Measurements from ENCODE around the gene POMP.

DNA sequence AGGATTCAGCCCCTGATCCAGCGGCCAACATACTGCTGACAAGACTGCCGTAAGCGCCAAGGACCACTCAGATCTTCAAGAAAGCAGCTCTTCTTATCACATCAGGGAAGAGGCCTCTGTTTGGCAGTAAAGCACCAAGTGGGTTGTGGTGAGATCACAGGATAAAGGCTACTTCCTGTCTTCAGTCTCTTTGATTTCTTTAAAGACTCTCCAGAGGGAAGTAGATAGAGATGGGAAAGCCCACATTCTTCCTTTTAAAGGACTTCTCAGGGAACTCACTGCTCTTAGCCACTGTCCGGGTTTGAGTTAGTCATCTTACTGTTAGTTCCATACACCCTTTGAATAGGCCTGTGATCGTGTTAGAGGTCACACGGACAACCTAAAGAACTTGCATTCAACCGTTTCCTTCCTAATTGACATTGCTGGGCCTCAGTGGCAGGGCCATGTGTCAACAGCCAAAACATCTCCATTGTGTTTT, 47.2 kb upstream of the POMP start:
- TF ChIP-seq EZH2 (IDR thresholded peaks at IDR 0.05; ENCODE audit: insufficient read depth, low read length) (no peak), CTCF (IDR thresholded peaks at IDR 0.05; ENCODE audit: insufficient read depth, low read depth, low read length) (no peak)
